ENCODE data around the gene SRMS.

SRMS gene

GRCh38 chr20:63502671-63503172 lies 44.8 kb downstream of the SRMS start:
- Histone ChIP-seq H3K4me3 (ENCODE audit: low read depth, low read length) (no peak overlapping the region), H3K27me3 (ENCODE audit: insufficient read depth, low read length) (peaks cover 34% of the 10 kb centered on the region), H2AFZ (ENCODE audit: low read length, unreplicated experiment) (no peak overlapping the region), H3K36me3 (ENCODE audit: insufficient read depth, low read length) (no peaks in the 10 kb centered on the region), H3K79me2 (ENCODE audit: control insufficient read depth, insufficient read depth, low read length, unreplicated experiment) (no peaks in the 10 kb centered on the region), H3K27ac (ENCODE audit: low read depth, low read length) (no peak overlapping the region), H3K4me1 (ENCODE audit: control insufficient read depth, insufficient read depth, low read length, unreplicated experiment) (peaks cover 7% of the 10 kb centered on the region)

- no peaks in the 10 kb centered on the region for H3K36me3 ChIP-seq (ENCODE audit: insufficient read depth, low read length)
- H3K27ac ChIP-seq (ENCODE audit: low read depth, low read length) = no peak overlapping the region
- H3K79me2 ChIP-seq (ENCODE audit: control insufficient read depth, insufficient read depth, low read length, unreplicated experiment) = no peaks in the 10 kb centered on the region
- no peak overlapping the region for H3K4me3 ChIP-seq (ENCODE audit: low read depth, low read length)
- H3K4me1 ChIP-seq (ENCODE audit: control insufficient read depth, insufficient read depth, low read length, unreplicated experiment) = peaks cover 8% of the 10 kb centered on the region
- peaks cover 34% of the 10 kb centered on the region for H3K27me3 ChIP-seq (ENCODE audit: insufficient read depth, low read length)
- H2AFZ ChIP-seq (ENCODE audit: low read length, unreplicated experiment) = no peak overlapping the region
Observed at GRCh38 chr20:63501818-63502670, 45.5 kb downstream of the SRMS start.

GRCh38 chr20:63500902-63501817 lies 46.4 kb downstream of the SRMS start:
- Histone ChIP-seq H3K4me1 (ENCODE audit: control insufficient read depth, insufficient read depth, low read length, unreplicated experiment) (peaks cover 8% of the 10 kb centered on the region), H3K4me3 (ENCODE audit: low read depth, low read length) (no peak overlapping the region), H3K27ac (ENCODE audit: low read depth, low read length) (no peak overlapping the region), H3K36me3 (ENCODE audit: insufficient read depth, low read length) (no peaks in the 10 kb centered on the region), H3K79me2 (ENCODE audit: control insufficient read depth, insufficient read depth, low read length, unreplicated experiment) (no peaks in the 10 kb centered on the region), H3K27me3 (ENCODE audit: insufficient read depth, low read length) (peaks cover 34% of the 10 kb centered on the region), H2AFZ (ENCODE audit: low read length, unreplicated experiment) (no peak overlapping the region)

- peaks cover 8% of the 10 kb centered on the region for H3K4me1 ChIP-seq (ENCODE audit: control insufficient read depth, insufficient read depth, low read length, unreplicated experiment)
- no peaks in the 10 kb centered on the region for H3K79me2 ChIP-seq (ENCODE audit: control insufficient read depth, insufficient read depth, low read length, unreplicated experiment)
- no peak overlapping the region for H2AFZ ChIP-seq (ENCODE audit: low read length, unreplicated experiment)
- H3K4me3 ChIP-seq (ENCODE audit: low read depth, low read length) = no peak overlapping the region
- H3K27ac ChIP-seq (ENCODE audit: low read depth, low read length) = no peak overlapping the region
- H3K36me3 ChIP-seq (ENCODE audit: insufficient read depth, low read length) = no peaks in the 10 kb centered on the region
- peaks cover 30% of the 10 kb centered on the region for H3K27me3 ChIP-seq (ENCODE audit: insufficient read depth, low read length)
Observed at GRCh38 chr20:63500151-63500901, 47.2 kb downstream of the SRMS start.

- Histone ChIP-seq H3K4me1 (ENCODE audit: control insufficient read depth, insufficient read depth, low read length, unreplicated experiment) (peaks cover 8% of the 10 kb centered on the region), H3K27me3 (ENCODE audit: insufficient read depth, low read length) (peaks cover 21% of the 10 kb centered on the region), H3K27ac (ENCODE audit: low read depth, low read length) (no peak overlapping the region), H2AFZ (ENCODE audit: low read length, unreplicated experiment) (no peak overlapping the region), H3K4me3 (ENCODE audit: low read depth, low read length) (no peak overlapping the region), H3K79me2 (ENCODE audit: control insufficient read depth, insufficient read depth, low read length, unreplicated experiment) (no peaks in the 10 kb centered on the region), H3K36me3 (ENCODE audit: insufficient read depth, low read length) (no peaks in the 10 kb centered on the region)
Observed at GRCh38 chr20:63499338-63499969, 48.1 kb downstream of the SRMS start.

- Histone ChIP-seq H3K79me2 (ENCODE audit: control insufficient read depth, insufficient read depth, low read length, unreplicated experiment) (no peaks in the 10 kb centered on the region), H3K4me1 (ENCODE audit: control insufficient read depth, insufficient read depth, low read length, unreplicated experiment) (peaks cover 8% of the 10 kb centered on the region), H3K27ac (ENCODE audit: low read depth, low read length) (no peak within 1 kb of the TSS), H2AFZ (ENCODE audit: low read length, unreplicated experiment) (no peak within 1 kb of the TSS), H3K27me3 (ENCODE audit: insufficient read depth, low read length) (peaks cover 20% of the 10 kb centered on the region), H3K36me3 (ENCODE audit: insufficient read depth, low read length) (no peaks in the 10 kb centered on the region), H3K4me3 (ENCODE audit: low read depth, low read length) (peak within 1 kb of the TSS; percentile 45; the same call in 1 of the 2 replicates)
Observed at GRCh38 chr20:63498960-63499337, 48.6 kb downstream of the SRMS start, which contains the start of gene EEF1A2. Gene EEF1A2 (minus strand): TSS chr20:63499083. CDS start chr20:63497763, 1,320 bp downstream.

GRCh38 chr20:63497946-63498935 lies 49.3 kb downstream of the SRMS start:
- Histone ChIP-seq H3K79me2 (ENCODE audit: control insufficient read depth, insufficient read depth, low read length, unreplicated experiment) (no peaks in the 10 kb centered on the region), H3K4me3 (ENCODE audit: low read depth, low read length) (peak overlapping the region; percentile 21; the same call in 1 of the 2 replicates), H2AFZ (ENCODE audit: low read length, unreplicated experiment) (no peak overlapping the region), H3K27ac (ENCODE audit: low read depth, low read length) (no peak overlapping the region), H3K36me3 (ENCODE audit: insufficient read depth, low read length) (no peaks in the 10 kb centered on the region), H3K4me1 (ENCODE audit: control insufficient read depth, insufficient read depth, low read length, unreplicated experiment) (peaks cover 8% of the 10 kb centered on the region), H3K27me3 (ENCODE audit: insufficient read depth, low read length) (peaks cover 17% of the 10 kb centered on the region)

GRCh38 chr20:63497138-63497945 lies 50.2 kb downstream of the SRMS start:
- Histone ChIP-seq H3K27ac (ENCODE audit: low read depth, low read length) (no peak overlapping the region), H3K36me3 (ENCODE audit: insufficient read depth, low read length) (no peaks in the 10 kb centered on the region), H3K4me3 (ENCODE audit: low read depth, low read length) (no peak overlapping the region), H3K27me3 (ENCODE audit: insufficient read depth, low read length) (peaks cover 17% of the 10 kb centered on the region), H3K4me1 (ENCODE audit: control insufficient read depth, insufficient read depth, low read length, unreplicated experiment) (peaks cover 8% of the 10 kb centered on the region), H2AFZ (ENCODE audit: low read length, unreplicated experiment) (no peak overlapping the region), H3K79me2 (ENCODE audit: control insufficient read depth, insufficient read depth, low read length, unreplicated experiment) (no peaks in the 10 kb centered on the region)
